ENCODE data around the gene HBM. TPM values are rescaled to one million over a fixed set of nuclear protein-coding genes. Genes with fewer than 3 reads are reported as not detected.

Gene HBM
- polyA plus RNA-seq, 1 donor (not counting 4 experiments of a cell fraction or from before 2014, with no cell fraction given), result not detected

DNA sequence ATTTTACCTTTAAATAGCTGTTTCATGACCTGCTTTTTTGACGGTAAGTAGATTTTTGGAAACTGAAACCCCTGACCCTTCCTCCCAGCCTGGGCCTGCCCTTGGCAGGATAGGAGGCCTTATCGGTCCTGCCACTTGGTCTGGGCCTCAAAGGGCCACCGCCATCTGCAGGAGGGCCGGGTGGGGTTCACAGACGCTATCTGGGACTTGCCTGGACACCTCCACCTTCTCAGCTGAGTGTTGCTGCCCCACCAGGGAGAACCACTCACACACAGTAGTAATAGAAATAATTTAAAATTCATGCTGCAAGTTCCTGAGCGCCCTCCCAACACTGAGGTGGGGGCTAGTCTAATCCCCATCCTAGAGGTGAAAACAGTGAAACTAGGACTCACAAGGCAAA, 22.7 kb upstream of the HBM start:
- TF ChIP-seq EZH2 (IDR thresholded peaks at IDR 0.05; ENCODE audit: low read length), result no peak
- TF ChIP-seq, protein P1, sequence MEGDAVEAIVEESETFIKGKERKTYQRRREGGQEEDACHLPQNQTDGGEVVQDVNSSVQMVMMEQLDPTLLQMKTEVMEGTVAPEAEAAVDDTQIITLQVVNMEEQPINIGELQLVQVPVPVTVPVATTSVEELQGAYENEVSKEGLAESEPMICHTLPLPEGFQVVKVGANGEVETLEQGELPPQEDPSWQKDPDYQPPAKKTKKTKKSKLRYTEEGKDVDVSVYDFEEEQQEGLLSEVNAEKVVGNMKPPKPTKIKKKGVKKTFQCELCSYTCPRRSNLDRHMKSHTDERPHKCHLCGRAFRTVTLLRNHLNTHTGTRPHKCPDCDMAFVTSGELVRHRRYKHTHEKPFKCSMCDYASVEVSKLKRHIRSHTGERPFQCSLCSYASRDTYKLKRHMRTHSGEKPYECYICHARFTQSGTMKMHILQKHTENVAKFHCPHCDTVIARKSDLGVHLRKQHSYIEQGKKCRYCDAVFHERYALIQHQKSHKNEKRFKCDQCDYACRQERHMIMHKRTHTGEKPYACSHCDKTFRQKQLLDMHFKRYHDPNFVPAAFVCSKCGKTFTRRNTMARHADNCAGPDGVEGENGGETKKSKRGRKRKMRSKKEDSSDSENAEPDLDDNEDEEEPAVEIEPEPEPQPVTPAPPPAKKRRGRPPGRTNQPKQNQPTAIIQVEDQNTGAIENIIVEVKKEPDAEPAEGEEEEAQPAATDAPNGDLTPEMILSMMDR (optimal IDR thresholded peaks at IDR 0.05 in 1 of 3, IDR thresholded peaks at IDR 0.05 in 1 of 3, conservative IDR thresholded peaks at IDR 0.05 in 1 of 3; ENCODE audit: extremely low read depth in 1 of 3, insufficient read depth in 2 of 3, low read length in 3 of 3), result no peak
- Histone ChIP-seq H3K4me2 (ENCODE audit: control insufficient read depth, extremely low read depth, insufficient read depth, low read depth, low read length) (no peak overlapping the region), H3K9ac (ENCODE audit: control insufficient read depth, extremely low read depth, insufficient read depth, low read length) (no peak overlapping the region), H3K79me2 (ENCODE audit: control insufficient read depth, insufficient read depth, low read length) (peaks cover under 1% of the 10 kb centered on the region), H3K4me3 (ENCODE audit: control insufficient read depth in 2 of 3, extremely low read depth in 1 of 3, insufficient read depth in 2 of 3, low read depth in 1 of 3, low read length in 3 of 3) (no peak overlapping the region), H3K4me1 (ENCODE audit: control insufficient read depth, extremely low read depth, insufficient read depth, low read length) (no peaks in the 10 kb centered on the region), H3K9me3 (ENCODE audit: control insufficient read depth, low read depth, low read length) (no peaks in the 10 kb centered on the region), H3K36me3 (ENCODE audit: control insufficient read depth in 2 of 2, extremely low read depth in 1 of 2, insufficient read depth in 2 of 2, low read length in 2 of 2) (no peaks in the 10 kb centered on the region), H3K27me3 (ENCODE audit: control insufficient read depth, extremely low read depth, insufficient read depth, low read length) (no peaks in the 10 kb centered on the region), H2AFZ (ENCODE audit: control insufficient read depth, low read length) (no peak overlapping the region), H3K27ac (ENCODE audit: control insufficient read depth, insufficient read depth, low read length) (no peak overlapping the region), H4K20me1 (ENCODE audit: control insufficient read depth, extremely low read depth, insufficient read depth, low read length) (no peaks in the 10 kb centered on the region), H3K9me1 (ENCODE audit: control insufficient read depth, extremely low read depth, insufficient read depth, low read length) (no peaks in the 10 kb centered on the region)
- dilution Hi-C loops (cut with MboI; ENCODE audit: extremely low pct_ligation_motif_present, low sequenced_read_pairs), result no loop called here
- no peak for FAIRE-seq
- no peak for DNase-seq (ENCODE audit: low read depth, low spot score)

DNA sequence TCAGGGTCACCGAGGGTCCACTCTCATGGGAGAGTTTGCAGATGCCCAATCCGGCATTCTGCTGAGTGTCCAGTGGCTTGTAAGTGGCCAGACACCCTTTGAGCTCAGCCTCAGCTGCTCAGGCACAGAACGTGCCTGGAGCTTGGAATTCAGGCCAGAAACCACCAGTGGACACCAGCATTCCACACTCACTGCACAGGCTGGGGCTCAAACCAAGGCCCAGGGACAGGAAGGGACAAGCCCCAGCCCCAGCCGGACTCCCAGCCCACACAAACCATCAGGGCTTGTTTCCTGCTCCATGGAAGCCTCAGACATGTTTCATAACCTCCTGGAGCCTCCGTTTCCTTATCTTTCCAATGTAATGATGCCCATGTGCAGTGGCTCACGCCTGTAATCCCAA, 22.3 kb upstream of the HBM start:
- Histone ChIP-seq H3K9me1 (ENCODE audit: control insufficient read depth, extremely low read depth, insufficient read depth, low read length) (no peaks in the 10 kb centered on the region), H2AFZ (ENCODE audit: control insufficient read depth, low read length) (no peak overlapping the region), H3K79me2 (ENCODE audit: control insufficient read depth, insufficient read depth, low read length) (no peaks in the 10 kb centered on the region), H3K9ac (ENCODE audit: control insufficient read depth, extremely low read depth, insufficient read depth, low read length) (no peak overlapping the region), H3K4me3 (ENCODE audit: control insufficient read depth in 2 of 3, extremely low read depth in 1 of 3, insufficient read depth in 2 of 3, low read depth in 1 of 3, low read length in 3 of 3) (no peak overlapping the region), H3K27ac (ENCODE audit: control insufficient read depth, insufficient read depth, low read length) (no peak overlapping the region), H4K20me1 (ENCODE audit: control insufficient read depth, extremely low read depth, insufficient read depth, low read length) (no peaks in the 10 kb centered on the region), H3K9me3 (ENCODE audit: control insufficient read depth, low read depth, low read length) (no peaks in the 10 kb centered on the region), H3K4me1 (ENCODE audit: control insufficient read depth, extremely low read depth, insufficient read depth, low read length) (no peaks in the 10 kb centered on the region), H3K27me3 (ENCODE audit: control insufficient read depth, extremely low read depth, insufficient read depth, low read length) (peaks cover under 1% of the 10 kb centered on the region), H3K4me2 (ENCODE audit: control insufficient read depth, extremely low read depth, insufficient read depth, low read depth, low read length) (no peak overlapping the region), H3K36me3 (ENCODE audit: control insufficient read depth in 2 of 2, extremely low read depth in 1 of 2, insufficient read depth in 2 of 2, low read length in 2 of 2) (no peaks in the 10 kb centered on the region)
- FAIRE-seq, result no peak
- no peak for DNase-seq (ENCODE audit: low read depth, low spot score)
- dilution Hi-C loops (cut with MboI; ENCODE audit: extremely low pct_ligation_motif_present, low sequenced_read_pairs), result no loop called here
- TF ChIP-seq, protein P1 (optimal IDR thresholded peaks at IDR 0.05 in 1 of 3, IDR thresholded peaks at IDR 0.05 in 1 of 3, conservative IDR thresholded peaks at IDR 0.05 in 1 of 3; ENCODE audit: extremely low read depth in 1 of 3, insufficient read depth in 2 of 3, low read length in 3 of 3), result no peak
- no peak for TF ChIP-seq EZH2 (IDR thresholded peaks at IDR 0.05; ENCODE audit: low read length)

All from keratinocyte (primary cell).